SH-SY5Y (cell line): ENCODE data around the gene CFAP298.

ENCODE experiments used
- GATA2 ChIP-seq: IDR thresholded peaks from 2 replicates; pipeline ENCODE4 v1.6.1; 2011; ENCODE audit warnings: mild to moderate bottlenecking, low read depth, low read length
- GATA3 ChIP-seq: IDR thresholded peaks from 2 replicates; pipeline ENCODE4 v1.6.1; 2011; ENCODE audit warnings: low read depth, mild to moderate bottlenecking, low read length, moderate library complexity

DNA sequence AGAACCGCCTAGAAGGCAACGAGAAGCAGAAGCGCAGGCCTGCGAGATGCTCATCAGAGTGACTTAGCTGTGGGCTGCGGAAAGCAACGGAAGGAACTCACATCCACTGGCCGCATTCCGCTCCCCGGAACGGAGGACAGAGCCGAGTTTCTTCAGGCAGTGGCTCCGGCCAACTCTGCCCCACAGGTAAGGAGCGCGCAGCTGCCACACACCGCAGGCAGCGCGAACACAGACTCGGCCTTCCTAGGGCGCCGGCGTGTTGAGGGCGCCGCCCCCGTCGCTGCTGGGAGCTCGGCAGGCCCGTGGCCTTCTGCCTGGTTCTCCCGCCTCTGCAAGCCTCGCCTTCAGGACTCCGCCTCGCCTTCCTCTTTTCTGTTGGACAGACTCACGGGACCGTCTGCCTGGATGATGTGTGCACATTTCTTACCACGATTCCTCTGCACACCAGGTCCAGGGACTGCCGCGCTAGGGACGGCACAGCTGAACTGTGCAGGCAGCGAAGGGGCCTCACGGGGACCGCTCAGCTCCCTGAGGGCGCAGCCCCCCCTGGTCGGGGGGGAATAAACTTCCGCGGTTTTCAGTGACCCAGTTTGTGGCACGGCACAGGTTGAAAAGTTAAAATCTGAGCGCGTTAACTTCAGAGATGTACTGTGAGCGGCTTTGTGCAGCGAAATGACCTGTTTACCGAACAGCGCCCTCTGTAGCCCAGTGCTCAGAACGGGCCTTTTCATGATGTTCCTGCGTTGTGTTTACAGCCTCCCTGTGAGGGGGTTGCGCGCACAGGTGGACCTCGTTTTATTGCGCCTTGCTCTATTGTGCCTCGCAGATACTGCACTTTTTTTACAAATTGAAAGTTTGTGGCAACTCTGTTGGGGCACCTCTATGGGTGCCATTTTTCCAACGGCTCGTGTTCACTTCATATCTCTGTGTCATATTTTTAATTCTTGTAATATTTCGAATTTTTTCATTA is 42.6 kb downstream of the CFAP298 start:
- no peak for TF ChIP-seq GATA3
- no peak for TF ChIP-seq GATA2
